HepG2 (cell line): Measurements from ENCODE around the gene SRSF6.

Experiments used
- HCFC1 ChIP-seq: fragments of 150-350 bp; IDR thresholded peaks from 2 replicates; pipeline ENCODE4 v1.6.1; 2014; ENCODE audit warnings: low read depth, low read length
- HNRNPUL1 ChIP-seq: fragments of 200-400 bp; formaldehyde crosslinking; IDR thresholded peaks from 2 replicates; pipeline ENCODE4 v1.6.1; 2017; ENCODE audit warnings: low read depth, mild to moderate bottlenecking, low read length, moderate library complexity
- ZMAT3 ChIP-seq: sonication (generic); formaldehyde crosslinking; conservative IDR thresholded peaks from 2 replicates; pipeline ENCODE4 v1.7.0; 2021; ENCODE audit warnings: missing genetic modification reagents
- TF ChIP-seq, protein P1 (sequence below): sonication (generic); formaldehyde crosslinking; IDR thresholded peaks from 2 replicates; pipeline ENCODE4 v1.5.1; 2020; ENCODE audit warnings: mild to moderate bottlenecking, missing genetic modification reagents, moderate library complexity
- TF ChIP-seq, protein P2 (sequence below): IDR thresholded peaks from 2 replicates; pipeline ENCODE4 v1.6.1; 2016

DNA sequence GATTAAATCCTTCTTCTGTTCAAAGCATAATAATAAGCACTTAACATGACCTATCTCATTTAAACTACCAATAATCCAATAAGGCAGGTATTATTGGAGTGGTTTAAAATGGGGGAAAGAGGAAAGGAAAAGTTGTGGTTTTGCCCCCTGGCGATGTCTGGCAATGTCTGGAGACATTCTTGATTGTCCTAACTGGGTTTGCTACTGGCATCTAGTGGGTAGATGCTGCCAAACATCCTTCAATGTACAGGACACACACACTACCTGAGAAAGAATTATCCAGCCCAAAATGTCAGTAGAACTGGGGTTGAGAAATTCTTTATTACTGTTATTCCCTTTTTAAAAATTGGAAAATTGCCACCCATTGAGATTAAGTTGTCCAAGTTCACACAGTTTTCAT is 25.2 kb upstream of the SRSF6 start:
- TF ChIP-seq HNRNPUL1 = no peak
- TF ChIP-seq ZMAT3 = no peak
- TF ChIP-seq, protein P1, sequence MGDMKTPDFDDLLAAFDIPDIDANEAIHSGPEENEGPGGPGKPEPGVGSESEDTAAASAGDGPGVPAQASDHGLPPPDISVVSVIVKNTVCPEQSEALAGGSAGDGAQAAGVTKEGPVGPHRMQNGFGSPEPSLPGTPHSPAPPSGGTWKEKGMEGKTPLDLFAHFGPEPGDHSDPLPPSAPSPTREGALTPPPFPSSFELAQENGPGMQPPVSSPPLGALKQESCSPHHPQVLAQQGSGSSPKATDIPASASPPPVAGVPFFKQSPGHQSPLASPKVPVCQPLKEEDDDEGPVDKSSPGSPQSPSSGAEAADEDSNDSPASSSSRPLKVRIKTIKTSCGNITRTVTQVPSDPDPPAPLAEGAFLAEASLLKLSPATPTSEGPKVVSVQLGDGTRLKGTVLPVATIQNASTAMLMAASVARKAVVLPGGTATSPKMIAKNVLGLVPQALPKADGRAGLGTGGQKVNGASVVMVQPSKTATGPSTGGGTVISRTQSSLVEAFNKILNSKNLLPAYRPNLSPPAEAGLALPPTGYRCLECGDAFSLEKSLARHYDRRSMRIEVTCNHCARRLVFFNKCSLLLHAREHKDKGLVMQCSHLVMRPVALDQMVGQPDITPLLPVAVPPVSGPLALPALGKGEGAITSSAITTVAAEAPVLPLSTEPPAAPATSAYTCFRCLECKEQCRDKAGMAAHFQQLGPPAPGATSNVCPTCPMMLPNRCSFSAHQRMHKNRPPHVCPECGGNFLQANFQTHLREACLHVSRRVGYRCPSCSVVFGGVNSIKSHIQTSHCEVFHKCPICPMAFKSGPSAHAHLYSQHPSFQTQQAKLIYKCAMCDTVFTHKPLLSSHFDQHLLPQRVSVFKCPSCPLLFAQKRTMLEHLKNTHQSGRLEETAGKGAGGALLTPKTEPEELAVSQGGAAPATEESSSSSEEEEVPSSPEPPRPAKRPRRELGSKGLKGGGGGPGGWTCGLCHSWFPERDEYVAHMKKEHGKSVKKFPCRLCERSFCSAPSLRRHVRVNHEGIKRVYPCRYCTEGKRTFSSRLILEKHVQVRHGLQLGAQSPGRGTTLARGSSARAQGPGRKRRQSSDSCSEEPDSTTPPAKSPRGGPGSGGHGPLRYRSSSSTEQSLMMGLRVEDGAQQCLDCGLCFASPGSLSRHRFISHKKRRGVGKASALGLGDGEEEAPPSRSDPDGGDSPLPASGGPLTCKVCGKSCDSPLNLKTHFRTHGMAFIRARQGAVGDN (CRISPR knock-in tag) = no peak
- TF ChIP-seq, protein P2, sequence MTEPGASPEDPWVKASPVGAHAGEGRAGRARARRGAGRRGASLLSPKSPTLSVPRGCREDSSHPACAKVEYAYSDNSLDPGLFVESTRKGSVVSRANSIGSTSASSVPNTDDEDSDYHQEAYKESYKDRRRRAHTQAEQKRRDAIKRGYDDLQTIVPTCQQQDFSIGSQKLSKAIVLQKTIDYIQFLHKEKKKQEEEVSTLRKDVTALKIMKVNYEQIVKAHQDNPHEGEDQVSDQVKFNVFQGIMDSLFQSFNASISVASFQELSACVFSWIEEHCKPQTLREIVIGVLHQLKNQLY (CRISPR knock-in tag) = no peak
- TF ChIP-seq HCFC1 = no peak
